Adipocyte (in vitro differentiated cells): ENCODE data around the gene PURA.

Source experiments
- DNase-seq: peaks from one replicate; pipeline ENCODE4 v3.0.0-alpha.2; 2015; ENCODE audit warnings: low read depth
- H3K27me3 ChIP-seq: replicated peaks from 2 replicates; pipeline ENCODE4 v1.7.0; 2013; ENCODE audit warnings: mild to moderate bottlenecking, low read length, moderate library complexity; ENCODE audit not compliant: control insufficient read depth, insufficient read depth
- H3K36me3 ChIP-seq: 2 replicates; pipeline ENCODE4 v1.7.0; 2013; ENCODE audit warnings: low read length, mild to moderate bottlenecking, moderate library complexity; ENCODE audit not compliant: control insufficient read depth, insufficient read depth, severe bottlenecking
- H3K4me1 ChIP-seq: 2 replicates; pipeline ENCODE4 v1.7.0; 2013; ENCODE audit warnings: mild to moderate bottlenecking, low read length, moderate library complexity; ENCODE audit not compliant: control insufficient read depth, insufficient read depth
- H3K4me3 ChIP-seq: 2 replicates; pipeline ENCODE4 v1.7.0; 2013; ENCODE audit warnings: mild to moderate bottlenecking, low read length, moderate library complexity
- H3K9ac ChIP-seq: 2 replicates; pipeline ENCODE4 v1.7.0; 2013; ENCODE audit warnings: mild to moderate bottlenecking, low read length, moderate library complexity
- H3K9me3 ChIP-seq: 2 replicates; pipeline ENCODE4 v1.7.0; 2013; ENCODE audit warnings: mild to moderate bottlenecking, low read length, moderate library complexity; ENCODE audit not compliant: control insufficient read depth

PURA gene

GRCh38 chr5:140110646-140110957, 3.3 kb upstream of the PURA start:
- Histone ChIP-seq H3K36me3 (no peaks in the 10 kb centered on the region), H3K27me3 (no peaks in the 10 kb centered on the region), H3K4me3 (peak overlapping the region; percentile 97), H3K9me3 (no peaks in the 10 kb centered on the region), H3K4me1 (peaks cover 59% of the 10 kb centered on the region), H3K9ac (peak overlapping the region; percentile 90)
- DNase-seq: no peak

GRCh38 chr5:140111011-140111858, 2.7 kb upstream of the PURA start:
- Histone ChIP-seq H3K9me3 (no peaks in the 10 kb centered on the region), H3K9ac (peak overlapping the region; percentile 90), H3K4me1 (peaks cover 59% of the 10 kb centered on the region), H3K4me3 (no peak overlapping the region), H3K36me3 (no peaks in the 10 kb centered on the region), H3K27me3 (no peaks in the 10 kb centered on the region)
- DNase-seq: no peak

GRCh38 chr5:140111859-140112551, 1.9 kb upstream of the PURA start:
- H3K36me3 ChIP-seq: no peaks in the 10 kb centered on the region
- H3K4me3 ChIP-seq: no peak overlapping the region
- H3K9me3 ChIP-seq: no peaks in the 10 kb centered on the region
- no peak for DNase-seq
- no peaks in the 10 kb centered on the region for H3K27me3 ChIP-seq
- peaks cover 59% of the 10 kb centered on the region for H3K4me1 ChIP-seq
- peak overlapping the region; percentile 90 for H3K9ac ChIP-seq

- Histone ChIP-seq H3K4me3 (peak overlapping the region; percentile 90), H3K36me3 (no peaks in the 10 kb centered on the region), H3K9me3 (no peaks in the 10 kb centered on the region), H3K9ac (peak overlapping the region; percentile 90), H3K27me3 (no peaks in the 10 kb centered on the region), H3K4me1 (peaks cover 58% of the 10 kb centered on the region)
- peak; percentile 39 for DNase-seq
Measured at GRCh38 chr5:140112685-140113179, 1.2 kb upstream of the PURA start.

GRCh38 chr5:140113180-140113698, 670 bp upstream of the PURA start:
- Histone ChIP-seq H3K36me3 (no peaks in the 10 kb centered on the region), H3K9ac (peak overlapping the region; percentile 90), H3K4me1 (peaks cover 61% of the 10 kb centered on the region), H3K4me3 (peak overlapping the region; percentile 90), H3K9me3 (no peaks in the 10 kb centered on the region), H3K27me3 (no peaks in the 10 kb centered on the region)
- DNase-seq: peak; percentile 32

GRCh38 chr5:140114341-140115185, 654 bp downstream of the PURA start:
- peak overlapping the region; percentile 90 for H3K4me3 ChIP-seq
- H3K36me3 ChIP-seq: no peaks in the 10 kb centered on the region
- H3K27me3 ChIP-seq: no peaks in the 10 kb centered on the region
- H3K9ac ChIP-seq: peak overlapping the region; percentile 90
- H3K9me3 ChIP-seq: no peaks in the 10 kb centered on the region
- peak; percentile 74 for DNase-seq
- peaks cover 61% of the 10 kb centered on the region for H3K4me1 ChIP-seq

GRCh38 chr5:140115186-140115500, 1.2 kb downstream of the PURA start:
- H3K27me3 ChIP-seq: no peaks in the 10 kb centered on the region
- no peaks in the 10 kb centered on the region for H3K36me3 ChIP-seq
- peak overlapping the region; percentile 90 for H3K9ac ChIP-seq
- H3K4me3 ChIP-seq: peak overlapping the region; percentile 90
- H3K4me1 ChIP-seq: peaks cover 55% of the 10 kb centered on the region
- no peak for DNase-seq
- no peaks in the 10 kb centered on the region for H3K9me3 ChIP-seq

GRCh38 chr5:140116716-140117115, 2.8 kb downstream of the PURA start:
- Histone ChIP-seq H3K4me3 (no peak overlapping the region), H3K4me1 (peaks cover 55% of the 10 kb centered on the region), H3K27me3 (no peaks in the 10 kb centered on the region), H3K9ac (no peak overlapping the region), H3K9me3 (no peaks in the 10 kb centered on the region), H3K36me3 (no peaks in the 10 kb centered on the region)
- DNase-seq: no peak

- no peaks in the 10 kb centered on the region for H3K9me3 ChIP-seq
- no peak overlapping the region for H3K4me3 ChIP-seq
- no peaks in the 10 kb centered on the region for H3K27me3 ChIP-seq
- no peak overlapping the region for H3K9ac ChIP-seq
- H3K36me3 ChIP-seq: no peaks in the 10 kb centered on the region
- peaks cover 47% of the 10 kb centered on the region for H3K4me1 ChIP-seq
- DNase-seq: no peak
Measured at GRCh38 chr5:140117523-140117922, 3.6 kb downstream of the PURA start.

GRCh38 chr5:140118302-140118936, 4.5 kb downstream of the PURA start:
- Histone ChIP-seq H3K27me3 (no peaks in the 10 kb centered on the region), H3K4me3 (no peak overlapping the region), H3K36me3 (no peaks in the 10 kb centered on the region), H3K9me3 (no peaks in the 10 kb centered on the region), H3K4me1 (peaks cover 50% of the 10 kb centered on the region), H3K9ac (no peak overlapping the region)
- no peak for DNase-seq
